Tibial nerve (tissue), 4 donors: ENCODE measurements around the gene INPP5E.

ENCODE experiments used
- EP300 ChIP-seq, 2 donors: sonication (generic); formaldehyde crosslinking; IDR thresholded peaks; one replicate each; pipeline ENCODE4 v1.6.1; 2017; ENCODE audit warnings: antibody characterized with exemption in 2 of 2, mild to moderate bottlenecking in 1 of 2
- POLR2A ChIP-seq, 2 donors: fragments of 450-650 bp; IDR thresholded peaks; one replicate each; pipeline ENCODE4 v1.6.1; 2017; ENCODE audit warnings: antibody characterized with exemption in 2 of 2, mild to moderate bottlenecking in 2 of 2, moderate library complexity in 2 of 2
- TF ChIP-seq, protein P1 (sequence below), 5 experiments: fragments of 200-600 bp in 3 of 5; fragments of 450-650 bp in 2 of 5; sonication (generic) in 3 of 5; IDR thresholded peaks; one replicate each; pipeline ENCODE4 v1.5.1; 2016 to 2019; ENCODE audit warnings: antibody characterized with exemption in 5 of 5, mild to moderate bottlenecking in 3 of 5, moderate library complexity in 2 of 5

DNA sequence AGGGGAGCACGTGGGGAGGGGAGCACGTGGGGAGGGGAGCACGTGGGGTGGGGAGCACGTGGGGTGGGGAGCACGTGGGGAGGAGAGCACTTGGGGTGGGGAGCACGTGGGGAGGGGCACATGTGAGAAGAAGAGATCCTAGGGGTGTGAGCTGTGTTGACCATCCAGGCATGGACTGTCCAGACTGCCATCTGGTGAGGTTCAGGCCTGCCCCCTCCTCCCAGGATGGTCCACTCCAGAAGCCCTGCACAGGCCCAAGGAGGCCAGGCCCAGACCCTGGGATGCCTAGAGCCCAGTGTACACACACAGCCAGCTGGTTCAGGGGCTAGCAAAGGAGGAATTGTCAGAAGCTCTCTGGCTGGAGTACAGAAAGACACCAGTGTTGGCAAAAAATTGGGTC lies 42.0 kb downstream of the INPP5E start:
- TF ChIP-seq, protein P1, sequence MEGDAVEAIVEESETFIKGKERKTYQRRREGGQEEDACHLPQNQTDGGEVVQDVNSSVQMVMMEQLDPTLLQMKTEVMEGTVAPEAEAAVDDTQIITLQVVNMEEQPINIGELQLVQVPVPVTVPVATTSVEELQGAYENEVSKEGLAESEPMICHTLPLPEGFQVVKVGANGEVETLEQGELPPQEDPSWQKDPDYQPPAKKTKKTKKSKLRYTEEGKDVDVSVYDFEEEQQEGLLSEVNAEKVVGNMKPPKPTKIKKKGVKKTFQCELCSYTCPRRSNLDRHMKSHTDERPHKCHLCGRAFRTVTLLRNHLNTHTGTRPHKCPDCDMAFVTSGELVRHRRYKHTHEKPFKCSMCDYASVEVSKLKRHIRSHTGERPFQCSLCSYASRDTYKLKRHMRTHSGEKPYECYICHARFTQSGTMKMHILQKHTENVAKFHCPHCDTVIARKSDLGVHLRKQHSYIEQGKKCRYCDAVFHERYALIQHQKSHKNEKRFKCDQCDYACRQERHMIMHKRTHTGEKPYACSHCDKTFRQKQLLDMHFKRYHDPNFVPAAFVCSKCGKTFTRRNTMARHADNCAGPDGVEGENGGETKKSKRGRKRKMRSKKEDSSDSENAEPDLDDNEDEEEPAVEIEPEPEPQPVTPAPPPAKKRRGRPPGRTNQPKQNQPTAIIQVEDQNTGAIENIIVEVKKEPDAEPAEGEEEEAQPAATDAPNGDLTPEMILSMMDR (IDR thresholded peaks at IDR 0.05), result no peak
- no peak for TF ChIP-seq POLR2A (IDR thresholded peaks at IDR 0.05)
- no peak for TF ChIP-seq EP300 (IDR thresholded peaks at IDR 0.05)
